Upper lobe of right lung (tissue), 1 donor: ENCODE results near the gene ADGRL1. TPM values are rescaled to one million over a fixed set of nuclear protein-coding genes. Genes with fewer than 3 reads are reported as not detected.
A peak's percentile ranks its signal among the peaks of the same experiment; 100 is the strongest.
"Not testable (repeated sequence)": the region's sequence is repeated elsewhere in the genome, so short reads cannot be mapped to it uniquely, and the experiment has no call there.

Source experiments
- ATAC-seq: fragments of 200-7000 bp; cut with Tn5 transposase; one replicate; pipeline ENCODE4 v1.9.1; 2020; ENCODE audit warnings: mild to moderate bottlenecking, moderate library complexity
- DNase-seq: peaks from one replicate; pipeline ENCODE4 v3.0.0-alpha.2; 2020
- H3K27ac ChIP-seq: fragments of 200-600 bp; one replicate; pipeline ENCODE4 v1.8.0; 2022
- H3K27me3 ChIP-seq: fragments of 200-600 bp; one replicate; pipeline ENCODE4 v1.8.0; 2022; ENCODE audit warnings: mild to moderate bottlenecking
- H3K36me3 ChIP-seq: fragments of 200-600 bp; one replicate; pipeline ENCODE4 v1.8.0; 2022
- H3K4me1 ChIP-seq: fragments of 200-600 bp; one replicate; pipeline ENCODE4 v1.8.0; 2022
- H3K4me3 ChIP-seq: fragments of 200-600 bp; one replicate; pipeline ENCODE4 v1.8.0; 2022; ENCODE audit warnings: mild to moderate bottlenecking
- H3K9me3 ChIP-seq: fragments of 200-600 bp; one replicate; pipeline ENCODE4 v1.8.0; 2022
- CTCF ChIP-seq: fragments of 200-600 bp; IDR thresholded peaks from one replicate; pipeline ENCODE4 v1.8.0; 2022; ENCODE audit warnings: antibody characterized with exemption
- intact Hi-C: fragments of 100-400 bp; cut with DNase I; formaldehyde crosslinking; loops from one replicate; pipeline ENCODE4 v1.11.0; 2022
- total RNA-seq: library from RNA; stranded (reverse); fragmentation: NEBNext Ultra II Directional; extraction: Animal tissue kit (Norgen Biotek cat#: 25700); gene quantifications from one replicate; pipeline ENCODE4 v1.2.1, GENCODE V29; 2021
- donor health status: DM: no; HTN: yes; CAD: no; lungs with severe emphysema.

The ADGRL1 gene
- total RNA-seq, 1 donor from 2014 or later: 26.3 TPM

GRCh38 chr19:14198384-14199376 is 7.3 kb downstream of the ADGRL1 start:
- no peak for DNase-seq
- intact Hi-C loops: loop anchor here (10.0 kb wide), 1 partner anchor 136 kb away; no protein-coding TSS in a partner anchor

GRCh38 chr19:14197882-14198281 is 8.1 kb downstream of the ADGRL1 start:
- TF ChIP-seq CTCF: no peak

More at GRCh38 chr19:14198384-14199376, 7.3 kb downstream of the ADGRL1 start:
- H3K27ac ChIP-seq: no peak overlapping the region
- no peak for TF ChIP-seq CTCF
- H3K9me3 ChIP-seq: no peaks in the 10 kb centered on the region
- no peaks in the 10 kb centered on the region for H3K4me1 ChIP-seq
- no peak overlapping the region for H3K4me3 ChIP-seq
- no peaks in the 10 kb centered on the region for H3K27me3 ChIP-seq
- no peaks in the 10 kb centered on the region for H3K36me3 ChIP-seq
- no peak for ATAC-seq

GRCh38 chr19:14197288-14197687 is 8.7 kb downstream of the ADGRL1 start:
- not testable (repeated sequence) for DNase-seq, H3K27me3 ChIP-seq, H3K9me3 ChIP-seq, H3K36me3 ChIP-seq, ATAC-seq, H3K27ac ChIP-seq, H3K4me1 ChIP-seq, H3K4me3 ChIP-seq
- intact Hi-C loops: loop anchor here (10.0 kb wide), 1 partner anchor 138 kb away; no protein-coding TSS in a partner anchor

More at GRCh38 chr19:14197882-14198281, 8.1 kb downstream of the ADGRL1 start:
- no peaks in the 10 kb centered on the region for H3K9me3 ChIP-seq
- H3K4me3 ChIP-seq: no peak overlapping the region
- no peaks in the 10 kb centered on the region for H3K36me3 ChIP-seq
- no peak overlapping the region for H3K27ac ChIP-seq
- H3K27me3 ChIP-seq: no peaks in the 10 kb centered on the region
- no peaks in the 10 kb centered on the region for H3K4me1 ChIP-seq
- intact Hi-C loops: loop anchor here (10.0 kb wide), 1 partner anchor 137 kb away; no protein-coding TSS in a partner anchor
- DNase-seq (no peak), ATAC-seq (no peak)

- H3K27ac ChIP-seq, H3K36me3 ChIP-seq, H3K9me3 ChIP-seq, H3K27me3 ChIP-seq, H3K4me1 ChIP-seq, H3K4me3 ChIP-seq: not testable (repeated sequence)
- intact Hi-C loops: loop anchor here (10.0 kb wide), 1 partner anchor 139 kb away; no protein-coding TSS in a partner anchor
- DNase-seq (peak; percentile 83), ATAC-seq (peak; percentile 77)
- peak; percentile 67 for TF ChIP-seq CTCF
Measured at GRCh38 chr19:14196105-14196504, 9.9 kb downstream of the ADGRL1 start.

- not testable (repeated sequence) for H3K27ac ChIP-seq, H3K36me3 ChIP-seq, H3K27me3 ChIP-seq, H3K9me3 ChIP-seq, ATAC-seq, DNase-seq, H3K4me1 ChIP-seq, H3K4me3 ChIP-seq
- intact Hi-C loops: loop anchor here (10.0 kb wide), 1 partner anchor 140 kb away; no protein-coding TSS in a partner anchor
Measured at GRCh38 chr19:14195216-14195615, 10.8 kb downstream of the ADGRL1 start.

- no peaks in the 10 kb centered on the region for H3K9me3 ChIP-seq
- no peak for ATAC-seq
- no peaks in the 10 kb centered on the region for H3K36me3 ChIP-seq
- no peaks in the 10 kb centered on the region for H3K4me1 ChIP-seq
- no peak for DNase-seq
- H3K27ac ChIP-seq: no peak overlapping the region
- intact Hi-C loops: no loop called here
- H3K4me3 ChIP-seq: no peak overlapping the region
- no peaks in the 10 kb centered on the region for H3K27me3 ChIP-seq
- no peak for TF ChIP-seq CTCF
Measured at GRCh38 chr19:14189415-14189814, 16.6 kb downstream of the ADGRL1 start.

- ATAC-seq, H3K9me3 ChIP-seq, H3K4me3 ChIP-seq, intact Hi-C loops, DNase-seq, H3K27me3 ChIP-seq, H3K4me1 ChIP-seq, H3K36me3 ChIP-seq, H3K27ac ChIP-seq: not testable (repeated sequence)
Measured at GRCh38 chr19:14188086-14188485, 17.9 kb downstream of the ADGRL1 start.
